ENCODE results near the gene RUNX1.

The RUNX1 gene

GRCh38 chr21:34945288-34945687 is 103.8 kb downstream of the RUNX1 start:
- peaks cover 0 to 9% (median 0%) of the 10 kb centered on the region in 5 donors for H3K27me3 ChIP-seq (ENCODE audit: control insufficient read depth in 5 of 5, insufficient read depth in 4 of 5, low read length in 5 of 5)

GRCh38 chr21:34944015-34944755 is 104.9 kb downstream of the RUNX1 start:
- no peak overlapping the region for H3K27ac ChIP-seq (ENCODE audit: low read depth, low read length)
- H3K9me3 ChIP-seq (ENCODE audit: control insufficient read depth in 5 of 5, low read length in 5 of 5) = no peaks in the 10 kb centered on the region
- H3K4me1 ChIP-seq (ENCODE audit: control insufficient read depth in 5 of 5, insufficient read depth in 5 of 5, low read length in 5 of 5) = peaks cover 0 to 6% (median 2%) of the 10 kb centered on the region in 5 donors
- no peak overlapping the region for H3K9ac ChIP-seq (ENCODE audit: low read length in 5 of 5)
- H3K36me3 ChIP-seq (ENCODE audit: control insufficient read depth in 5 of 5, insufficient read depth in 5 of 5, low read length in 5 of 5) = no peaks in the 10 kb centered on the region
- H3K4me3 ChIP-seq (ENCODE audit: low read depth in 1 of 5, low read length in 5 of 5) = no peak overlapping the region
- H3K27me3 ChIP-seq (ENCODE audit: control insufficient read depth in 5 of 5, insufficient read depth in 4 of 5, low read length in 5 of 5) = peaks cover 0 to 5% (median 0%) of the 10 kb centered on the region in 5 donors

More at GRCh38 chr21:34945288-34945687, 103.8 kb downstream of the RUNX1 start:
- Histone ChIP-seq H3K27ac (ENCODE audit: low read depth, low read length) (no peak overlapping the region), H3K36me3 (ENCODE audit: control insufficient read depth in 5 of 5, insufficient read depth in 5 of 5, low read length in 5 of 5) (no peaks in the 10 kb centered on the region), H3K4me3 (ENCODE audit: low read depth in 1 of 5, low read length in 5 of 5) (no peak overlapping the region), H3K4me1 (ENCODE audit: control insufficient read depth in 5 of 5, insufficient read depth in 5 of 5, low read length in 5 of 5) (peaks cover 0 to 6% (median 2%) of the 10 kb centered on the region in 5 donors), H3K9me3 (ENCODE audit: control insufficient read depth in 5 of 5, low read length in 5 of 5) (no peaks in the 10 kb centered on the region), H3K9ac (ENCODE audit: low read length in 5 of 5) (no peak overlapping the region)

- Histone ChIP-seq H3K4me1 (ENCODE audit: control insufficient read depth in 5 of 5, insufficient read depth in 5 of 5, low read length in 5 of 5) (peaks cover 0 to 6% (median 2%) of the 10 kb centered on the region in 5 donors), H3K27me3 (ENCODE audit: control insufficient read depth in 5 of 5, insufficient read depth in 4 of 5, low read length in 5 of 5) (peaks cover 0 to 5% (median 0%) of the 10 kb centered on the region in 5 donors), H3K9ac (ENCODE audit: low read length in 5 of 5) (no peak overlapping the region), H3K36me3 (ENCODE audit: control insufficient read depth in 5 of 5, insufficient read depth in 5 of 5, low read length in 5 of 5) (no peaks in the 10 kb centered on the region), H3K27ac (ENCODE audit: low read depth, low read length) (no peak overlapping the region), H3K9me3 (ENCODE audit: control insufficient read depth in 5 of 5, low read length in 5 of 5) (no peaks in the 10 kb centered on the region), H3K4me3 (ENCODE audit: low read depth in 1 of 5, low read length in 5 of 5) (no peak overlapping the region)
Observed at GRCh38 chr21:34942911-34943310, 106.2 kb downstream of the RUNX1 start.

- Histone ChIP-seq H3K36me3 (ENCODE audit: control insufficient read depth in 5 of 5, insufficient read depth in 5 of 5, low read length in 5 of 5) (no peaks in the 10 kb centered on the region), H3K9ac (ENCODE audit: low read length in 5 of 5) (no peak overlapping the region), H3K27me3 (ENCODE audit: control insufficient read depth in 5 of 5, insufficient read depth in 4 of 5, low read length in 5 of 5) (peaks cover 0 to 5% (median 0%) of the 10 kb centered on the region in 5 donors), H3K4me1 (ENCODE audit: control insufficient read depth in 5 of 5, insufficient read depth in 5 of 5, low read length in 5 of 5) (peaks cover 0 to 6% (median 2%) of the 10 kb centered on the region in 5 donors), H3K9me3 (ENCODE audit: control insufficient read depth in 5 of 5, low read length in 5 of 5) (no peaks in the 10 kb centered on the region), H3K4me3 (ENCODE audit: low read depth in 1 of 5, low read length in 5 of 5) (no peak overlapping the region), H3K27ac (ENCODE audit: low read depth, low read length) (no peak overlapping the region)
Observed at GRCh38 chr21:34941162-34941561, 107.9 kb downstream of the RUNX1 start.

- Histone ChIP-seq H3K9ac (ENCODE audit: low read length in 5 of 5) (no peak overlapping the region), H3K27ac (ENCODE audit: low read depth, low read length) (no peak overlapping the region), H3K4me3 (ENCODE audit: low read depth in 1 of 5, low read length in 5 of 5) (no peak overlapping the region), H3K36me3 (ENCODE audit: control insufficient read depth in 5 of 5, insufficient read depth in 5 of 5, low read length in 5 of 5) (no peaks in the 10 kb centered on the region), H3K9me3 (ENCODE audit: control insufficient read depth in 5 of 5, low read length in 5 of 5) (no peaks in the 10 kb centered on the region), H3K27me3 (ENCODE audit: control insufficient read depth in 5 of 5, insufficient read depth in 4 of 5, low read length in 5 of 5) (peaks cover 0 to 5% (median 0%) of the 10 kb centered on the region in 5 donors), H3K4me1 (ENCODE audit: control insufficient read depth in 5 of 5, insufficient read depth in 5 of 5, low read length in 5 of 5) (peaks cover 0 to 6% (median 2%) of the 10 kb centered on the region in 5 donors)
Observed at GRCh38 chr21:34939673-34940331, 109.3 kb downstream of the RUNX1 start.

GRCh38 chr21:34938089-34938764 is 110.9 kb downstream of the RUNX1 start:
- Histone ChIP-seq H3K9ac (ENCODE audit: low read length in 5 of 5) (no peak overlapping the region), H3K4me1 (ENCODE audit: control insufficient read depth in 5 of 5, insufficient read depth in 5 of 5, low read length in 5 of 5) (peaks cover 0 to 12% (median 6%) of the 10 kb centered on the region in 5 donors), H3K36me3 (ENCODE audit: control insufficient read depth in 5 of 5, insufficient read depth in 5 of 5, low read length in 5 of 5) (no peaks in the 10 kb centered on the region), H3K27ac (ENCODE audit: low read depth, low read length) (no peak overlapping the region), H3K4me3 (ENCODE audit: low read depth in 1 of 5, low read length in 5 of 5) (no peak overlapping the region), H3K9me3 (ENCODE audit: control insufficient read depth in 5 of 5, low read length in 5 of 5) (no peaks in the 10 kb centered on the region), H3K27me3 (ENCODE audit: control insufficient read depth in 5 of 5, insufficient read depth in 4 of 5, low read length in 5 of 5) (peaks cover 0 to 5% (median 0%) of the 10 kb centered on the region in 5 donors)

GRCh38 chr21:34936883-34937563 is 112.1 kb downstream of the RUNX1 start:
- H3K4me3 ChIP-seq (ENCODE audit: low read depth in 1 of 5, low read length in 5 of 5) = no peak overlapping the region
- no peak overlapping the region for H3K27ac ChIP-seq (ENCODE audit: low read depth, low read length)

GRCh38 chr21:34936371-34936789 is 112.7 kb downstream of the RUNX1 start:
- H3K4me1 ChIP-seq (ENCODE audit: control insufficient read depth in 5 of 5, insufficient read depth in 5 of 5, low read length in 5 of 5) = peaks cover 0 to 6% (median 5%) of the 10 kb centered on the region in 5 donors
- no peak overlapping the region for H3K9ac ChIP-seq (ENCODE audit: low read length in 5 of 5)

More at GRCh38 chr21:34936883-34937563, 112.1 kb downstream of the RUNX1 start:
- Histone ChIP-seq H3K36me3 (ENCODE audit: control insufficient read depth in 5 of 5, insufficient read depth in 5 of 5, low read length in 5 of 5) (no peaks in the 10 kb centered on the region), H3K27me3 (ENCODE audit: control insufficient read depth in 5 of 5, insufficient read depth in 4 of 5, low read length in 5 of 5) (peaks cover 0 to 5% (median 0%) of the 10 kb centered on the region in 5 donors), H3K9ac (ENCODE audit: low read length in 5 of 5) (no peak overlapping the region), H3K9me3 (ENCODE audit: control insufficient read depth in 5 of 5, low read length in 5 of 5) (no peaks in the 10 kb centered on the region), H3K4me1 (ENCODE audit: control insufficient read depth in 5 of 5, insufficient read depth in 5 of 5, low read length in 5 of 5) (peaks cover 0 to 6% (median 5%) of the 10 kb centered on the region in 5 donors)

GRCh38 chr21:34935898-34936297 is 113.2 kb downstream of the RUNX1 start:
- H3K27me3 ChIP-seq (ENCODE audit: control insufficient read depth in 5 of 5, insufficient read depth in 4 of 5, low read length in 5 of 5) = peaks cover 0 to 3% (median 0%) of the 10 kb centered on the region in 5 donors
- H3K4me1 ChIP-seq (ENCODE audit: control insufficient read depth in 5 of 5, insufficient read depth in 5 of 5, low read length in 5 of 5) = peaks cover 0 to 6% (median 5%) of the 10 kb centered on the region in 5 donors
- no peak overlapping the region for H3K4me3 ChIP-seq (ENCODE audit: low read depth in 1 of 5, low read length in 5 of 5)
- no peak overlapping the region for H3K27ac ChIP-seq (ENCODE audit: low read depth, low read length)
- no peaks in the 10 kb centered on the region for H3K9me3 ChIP-seq (ENCODE audit: control insufficient read depth in 5 of 5, low read length in 5 of 5)
- H3K36me3 ChIP-seq (ENCODE audit: control insufficient read depth in 5 of 5, insufficient read depth in 5 of 5, low read length in 5 of 5) = no peaks in the 10 kb centered on the region
- H3K9ac ChIP-seq (ENCODE audit: low read length in 5 of 5) = no peak overlapping the region

More at GRCh38 chr21:34936371-34936789, 112.7 kb downstream of the RUNX1 start:
- no peak overlapping the region for H3K4me3 ChIP-seq (ENCODE audit: low read depth in 1 of 5, low read length in 5 of 5)
- no peak overlapping the region for H3K27ac ChIP-seq (ENCODE audit: low read depth, low read length)
- H3K36me3 ChIP-seq (ENCODE audit: control insufficient read depth in 5 of 5, insufficient read depth in 5 of 5, low read length in 5 of 5) = no peaks in the 10 kb centered on the region
- H3K27me3 ChIP-seq (ENCODE audit: control insufficient read depth in 5 of 5, insufficient read depth in 4 of 5, low read length in 5 of 5) = peaks cover 0 to 5% (median 0%) of the 10 kb centered on the region in 5 donors
- H3K9me3 ChIP-seq (ENCODE audit: control insufficient read depth in 5 of 5, low read length in 5 of 5) = no peaks in the 10 kb centered on the region

All from subcutaneous abdominal adipose tissue (tissue), 5 donors.